Measurements from ENCODE around the gene TRNAU1AP. TPM values are rescaled to one million over a fixed set of nuclear protein-coding genes. Genes with fewer than 3 reads are reported as not detected.

The TRNAU1AP gene
- 23.8 and 32.1 TPM in 2 replicates for total RNA-seq

DNA sequence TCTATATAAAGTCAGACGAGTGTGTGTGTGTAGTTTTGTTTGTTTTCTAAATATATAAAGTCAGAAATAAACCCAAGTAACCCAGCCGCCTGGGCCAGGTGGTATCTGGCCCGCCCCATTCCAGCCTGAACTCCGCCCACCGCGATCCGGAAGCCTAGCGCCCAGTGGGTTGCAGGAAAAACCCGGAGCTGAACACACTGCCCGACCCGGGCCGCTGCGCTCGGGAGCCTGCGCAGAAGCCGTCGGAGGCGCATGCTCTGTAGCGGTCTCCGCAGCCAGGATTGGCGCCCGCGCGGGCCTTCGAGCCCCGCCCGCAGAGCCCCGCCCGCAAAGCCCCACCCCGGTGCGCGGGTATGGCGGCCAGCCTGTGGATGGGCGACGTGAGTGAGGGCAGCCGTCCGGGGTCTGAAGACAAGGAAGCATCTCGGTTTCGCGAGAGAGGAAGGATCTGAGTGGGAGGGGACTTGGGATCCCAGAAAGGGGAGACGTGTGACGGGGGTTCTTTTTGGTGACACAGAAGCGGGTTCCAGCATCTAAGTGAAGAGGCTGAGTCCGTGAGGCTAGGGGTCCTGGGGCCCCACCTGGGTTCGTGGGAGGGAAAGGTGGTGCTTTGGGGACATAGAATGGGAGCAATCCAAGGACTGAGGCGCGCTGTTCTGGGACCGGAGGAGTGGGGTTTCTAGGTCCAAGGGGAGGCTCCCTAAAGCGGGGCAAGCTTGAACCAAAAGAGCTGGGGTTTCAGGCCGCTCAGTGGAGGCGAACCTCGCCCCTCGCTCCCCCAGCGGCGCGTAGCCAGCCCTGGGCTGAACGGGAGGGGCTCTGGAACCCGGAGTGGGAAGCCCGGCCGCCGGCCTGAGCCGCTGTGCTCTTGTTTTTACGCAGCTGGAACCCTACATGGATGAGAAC lies at the start of gene TRNAU1AP:
TRNAU1AP (plus strand) TSS at position 328 of the 906 bp plus-strand sequence; CDS start at position 354, 26 bp downstream.

DNA sequence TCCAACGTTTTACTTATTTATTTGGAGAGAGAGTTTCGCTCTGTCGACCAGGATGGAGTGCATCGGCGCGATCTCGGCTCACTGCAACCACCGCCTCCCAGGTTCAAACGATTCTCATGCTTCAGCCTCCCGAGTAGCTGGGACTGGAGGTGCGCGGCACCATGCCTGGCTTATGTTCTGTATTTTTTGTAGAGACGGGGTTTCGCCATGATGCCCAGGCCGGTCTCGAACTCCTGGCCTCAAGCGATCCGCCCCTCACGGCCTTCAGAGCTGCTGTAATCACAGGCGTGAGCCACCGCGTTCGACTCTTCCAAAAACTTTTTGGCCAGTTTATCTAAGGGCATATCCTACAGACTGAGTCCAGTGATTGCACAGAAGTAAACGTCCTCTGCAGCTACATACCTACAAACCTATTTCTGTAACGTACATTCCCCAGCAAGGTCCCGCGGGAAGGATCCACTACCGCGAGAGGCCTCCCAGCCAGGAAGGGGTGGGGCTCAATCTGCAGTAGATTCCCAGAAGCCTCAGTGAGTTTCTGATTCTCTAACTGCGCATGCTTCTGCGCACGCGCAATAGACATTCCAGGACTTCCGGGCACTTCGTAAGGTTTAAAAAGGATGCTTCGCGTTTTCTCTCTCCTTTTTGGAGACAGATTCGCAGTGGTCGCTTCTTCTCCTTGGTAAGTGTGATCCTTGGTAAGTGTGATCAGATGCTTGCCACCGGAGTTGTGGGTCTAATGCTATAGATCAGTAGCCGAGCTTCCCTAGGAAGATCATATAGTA lies 47.3 kb upstream of the TRNAU1AP start, which contains the start of gene RCC1:
RCC1 (plus strand) TSS at position 638 of the 782 bp plus-strand sequence. CDS start 23,824 bp downstream, outside the sequence.

DNA sequence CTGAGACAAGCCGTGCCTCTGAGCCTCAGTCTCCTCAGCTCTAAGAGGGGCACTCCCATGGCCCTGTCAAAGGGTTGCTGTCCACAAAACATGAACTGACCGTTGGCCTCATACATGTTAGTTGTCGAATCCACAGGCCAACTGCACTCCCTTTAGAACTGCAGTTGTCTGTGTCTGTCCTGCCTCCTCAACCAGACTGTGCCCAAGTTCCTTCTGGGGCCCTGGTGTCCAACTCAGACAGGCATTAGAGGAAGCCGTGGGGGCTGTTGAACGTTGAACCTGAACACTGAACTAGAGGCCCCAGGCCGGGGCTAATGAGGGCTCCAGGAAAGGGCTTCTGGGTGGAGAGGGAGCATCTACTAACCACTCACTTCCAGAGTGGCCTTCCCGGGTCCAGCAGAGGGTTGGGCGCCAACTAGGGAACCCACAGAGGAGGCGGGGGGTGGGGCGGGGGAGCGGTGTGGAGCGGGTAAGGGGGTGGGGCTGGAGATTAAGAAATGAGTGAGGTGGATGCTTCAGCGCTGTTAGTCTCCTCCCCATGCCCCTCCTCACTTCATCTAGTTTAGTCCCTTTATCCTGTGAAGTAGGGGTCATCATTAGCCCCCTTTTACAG lies 38.9 kb downstream of the TRNAU1AP start, which contains the start of gene RAB42:
RAB42 (plus strand) TSS at position 558 of the 613 bp plus-strand sequence. CDS start 247 bp downstream, outside the sequence.

Other genes with a start within 250 kb of the TRNAU1AP start
- gene MED18, start 224.0 kb upstream of the TRNAU1AP start, total RNA-seq: 20.0 and 30.5 TPM in 2 replicates
- 3.7 and 4.4 TPM in 2 replicates for gene PHACTR4, start 183.3 kb upstream of the TRNAU1AP start, total RNA-seq
- 71.6 and 114 TPM in 2 replicates for gene RCC1, start 47.0 kb upstream of the TRNAU1AP start, total RNA-seq
- 0.58 and 2.0 TPM in 2 replicates for gene RAB42, start 39.2 kb downstream of the TRNAU1AP start, total RNA-seq
- gene TAF12, start 90.0 kb downstream of the TRNAU1AP start, total RNA-seq: 43.7 and 56.9 TPM in 2 replicates
- not detected in 2 replicates for gene RNU11, start 95.5 kb downstream of the TRNAU1AP start, total RNA-seq
- gene GMEB1, start 115.7 kb downstream of the TRNAU1AP start, total RNA-seq: 8.7 and 14.8 TPM in 2 replicates
- 42.0 and 74.4 TPM in 2 replicates for gene YTHDF2, start 183.9 kb downstream of the TRNAU1AP start, total RNA-seq

All from regular cardiac myocyte (primary cell).